NT2/D1 (cell line): Measurements from ENCODE around the gene FASN.

Experiments used
- DNase-seq: peaks from one replicate; pipeline ENCODE4 v3.0.0-alpha.2; 2011; ENCODE audit warnings: low read depth, low spot score
- H3K27me3 ChIP-seq: 2 replicates; pipeline ENCODE4 v1.6.0; 2011; ENCODE audit warnings: mild to moderate bottlenecking; ENCODE audit not compliant: insufficient read length, insufficient read depth
- H3K36me3 ChIP-seq: 2 replicates; pipeline ENCODE4 v1.6.1; 2011; ENCODE audit warnings: mild to moderate bottlenecking, low read length, mixed read lengths; ENCODE audit not compliant: insufficient read depth, insufficient read length
- H3K4me1 ChIP-seq: 2 replicates; pipeline ENCODE4 v1.5.1; 2011; ENCODE audit not compliant: insufficient read depth, insufficient read length
- H3K4me3 ChIP-seq: 2 replicates; pipeline ENCODE4 v1.5.1; 2011; ENCODE audit warnings: low read depth; ENCODE audit not compliant: insufficient read length
- H3K9ac ChIP-seq: 2 replicates; pipeline ENCODE4 v1.6.0; 2011; ENCODE audit warnings: low read depth; ENCODE audit not compliant: insufficient read length
- H3K9me3 ChIP-seq: 2 replicates; pipeline ENCODE4 v1.5.1; 2011; ENCODE audit warnings: mild to moderate bottlenecking, low read length; ENCODE audit not compliant: insufficient read depth
- SUZ12 ChIP-seq: IDR thresholded peaks from 2 replicates; pipeline ENCODE4 v1.6.1; 2011; ENCODE audit not compliant: insufficient read length, insufficient read depth; ENCODE audit errors: extremely low read depth
- YY1 ChIP-seq: IDR thresholded peaks from 2 replicates; pipeline ENCODE4 v1.6.1; 2011; ENCODE audit not compliant: insufficient read length, insufficient read depth
- ZNF274 ChIP-seq: IDR thresholded peaks from 2 replicates; pipeline ENCODE4 v1.6.1; 2011; ENCODE audit warnings: mild to moderate bottlenecking, low read depth, low read length

FASN gene

GRCh38 chr17:82129095-82129494 is 31.1 kb upstream of the FASN start:
- Histone ChIP-seq H3K4me3 (no peak overlapping the region), H3K4me1 (peaks cover 14% of the 10 kb centered on the region), H3K9ac (no peak overlapping the region), H3K9me3 (no peaks in the 10 kb centered on the region), H3K36me3 (peaks cover 20% of the 10 kb centered on the region), H3K27me3 (no peaks in the 10 kb centered on the region)
- no peak for DNase-seq
- TF ChIP-seq SUZ12 (no peak), YY1 (no peak), ZNF274 (no peak)

- H3K4me3 ChIP-seq, result no peak overlapping the region
- no peak for TF ChIP-seq ZNF274
- no peak for TF ChIP-seq SUZ12
- TF ChIP-seq YY1, result no peak
- DNase-seq, result no peak
These were observed 30.3 kb upstream of the FASN start for GRCh38 chr17:82128287-82128686.

GRCh38 chr17:82127704-82128103 is 29.7 kb upstream of the FASN start:
- Histone ChIP-seq H3K27me3 (no peaks in the 10 kb centered on the region), H3K4me3 (no peak overlapping the region), H3K36me3 (peaks cover 23% of the 10 kb centered on the region), H3K9ac (peak overlapping the region; percentile 18), H3K9me3 (no peaks in the 10 kb centered on the region), H3K4me1 (peaks cover 15% of the 10 kb centered on the region)
- TF ChIP-seq YY1 (no peak), ZNF274 (no peak), SUZ12 (no peak)
- no peak for DNase-seq

More at GRCh38 chr17:82128287-82128686, 30.3 kb upstream of the FASN start:
- Histone ChIP-seq H3K4me1 (peaks cover 15% of the 10 kb centered on the region), H3K9ac (peak overlapping the region; percentile 18), H3K9me3 (no peaks in the 10 kb centered on the region), H3K27me3 (no peaks in the 10 kb centered on the region), H3K36me3 (peaks cover 21% of the 10 kb centered on the region)

GRCh38 chr17:82127315-82127595 is 29.2 kb upstream of the FASN start:
- DNase-seq, result no peak
- H3K4me1 ChIP-seq, result peaks cover 15% of the 10 kb centered on the region
- TF ChIP-seq SUZ12 (no peak), YY1 (no peak), ZNF274 (no peak)
- H3K4me3 ChIP-seq, result no peak overlapping the region
- no peaks in the 10 kb centered on the region for H3K9me3 ChIP-seq
- peaks cover 25% of the 10 kb centered on the region for H3K36me3 ChIP-seq
- H3K9ac ChIP-seq, result no peak overlapping the region
- no peaks in the 10 kb centered on the region for H3K27me3 ChIP-seq

- Histone ChIP-seq H3K4me3 (no peak overlapping the region), H3K36me3 (peaks cover 27% of the 10 kb centered on the region), H3K9me3 (no peaks in the 10 kb centered on the region), H3K9ac (no peak overlapping the region), H3K4me1 (peaks cover 16% of the 10 kb centered on the region), H3K27me3 (no peaks in the 10 kb centered on the region)
- no peak for TF ChIP-seq ZNF274
- TF ChIP-seq SUZ12, result no peak
- no peak for TF ChIP-seq YY1
- DNase-seq, result no peak
These were observed 28.7 kb upstream of the FASN start for GRCh38 chr17:82126556-82127314.

GRCh38 chr17:82124101-82124500 is 26.1 kb upstream of the FASN start:
- DNase-seq, result no peak
- H3K9me3 ChIP-seq, result no peaks in the 10 kb centered on the region
- H3K4me3 ChIP-seq, result no peak overlapping the region
- H3K4me1 ChIP-seq, result peaks cover 22% of the 10 kb centered on the region
- H3K27me3 ChIP-seq, result no peaks in the 10 kb centered on the region
- TF ChIP-seq YY1, result no peak
- TF ChIP-seq ZNF274, result no peak
- H3K9ac ChIP-seq, result no peak overlapping the region
- H3K36me3 ChIP-seq, result peaks cover 34% of the 10 kb centered on the region

GRCh38 chr17:82121660-82122629 is 23.9 kb upstream of the FASN start:
- no peak for TF ChIP-seq SUZ12
- no peak for TF ChIP-seq ZNF274
- TF ChIP-seq YY1, result no peak
- H3K27me3 ChIP-seq, result no peaks in the 10 kb centered on the region
- H3K4me1 ChIP-seq, result peaks cover 22% of the 10 kb centered on the region
- no peak for DNase-seq
- peaks cover 21% of the 10 kb centered on the region for H3K36me3 ChIP-seq
- H3K9ac ChIP-seq, result peak overlapping the region; percentile 37
- no peak overlapping the region for H3K4me3 ChIP-seq
- H3K9me3 ChIP-seq, result no peaks in the 10 kb centered on the region
